OCI-LY1 (cell line): Measurements from ENCODE around the gene SERINC2.

ENCODE experiments used
- H2AFZ ChIP-seq: fragments of 200-600 bp; sonication (generic), shearing (Covaris generic); 2 replicates; pipeline ENCODE4 v1.6.0; 2014; ENCODE audit warnings: antibody characterized with exemption, mild to moderate bottlenecking, low read length
- H3F3A ChIP-seq: fragments of 200-600 bp; sonication (generic), shearing (Covaris generic); 2 replicates; pipeline ENCODE4 v1.6.0; 2014; ENCODE audit warnings: mild to moderate bottlenecking, antibody characterized with exemption, low read length, moderate library complexity; ENCODE audit not compliant: insufficient read depth
- H3K27ac ChIP-seq: fragments of 200-600 bp; sonication (generic); 2 replicates; pipeline ENCODE4 v1.5.1; 2014; ENCODE audit warnings: low read length, mixed run types, mild to moderate bottlenecking, low read depth; ENCODE audit not compliant: poor library complexity, severe bottlenecking
- H3K27me3 ChIP-seq: fragments of 200-600 bp; sonication (generic); 2 replicates; pipeline ENCODE4 v1.6.0; 2014; ENCODE audit warnings: antibody characterized with exemption, mild to moderate bottlenecking, low read length, moderate library complexity; ENCODE audit not compliant: insufficient read depth
- H3K36me3 ChIP-seq: fragments of 200-600 bp; sonication (generic); 2 replicates; pipeline ENCODE4 v1.6.1; 2014; ENCODE audit warnings: mild to moderate bottlenecking, antibody characterized with exemption, low read length, moderate library complexity, mixed read lengths; ENCODE audit not compliant: insufficient read depth
- H3K4me1 ChIP-seq: fragments of 200-600 bp; sonication (generic); 2 replicates; pipeline ENCODE4 v1.5.1; 2014; ENCODE audit warnings: mild to moderate bottlenecking, low read length, moderate library complexity; ENCODE audit not compliant: insufficient read depth, severe bottlenecking
- H3K4me2 ChIP-seq: fragments of 200-600 bp; sonication (generic), shearing (Covaris generic); 2 replicates; pipeline ENCODE4 v1.6.1; 2014; ENCODE audit warnings: low read length
- H3K4me3 ChIP-seq: fragments of 200-600 bp; sonication (generic); 2 replicates; pipeline ENCODE4 v1.5.1; 2014; ENCODE audit warnings: low read length, low read depth, mild to moderate bottlenecking, mixed read lengths; ENCODE audit not compliant: poor library complexity, severe bottlenecking
- H3K79me2 ChIP-seq: fragments of 200-600 bp; shearing (Covaris generic); 2 replicates; pipeline ENCODE4 v1.6.1; 2016; ENCODE audit warnings: mixed run types, low read length, mixed read lengths; ENCODE audit not compliant: insufficient read depth
- H3K9ac ChIP-seq: fragments of 200-600 bp; sonication (generic), shearing (Covaris generic); 2 replicates; pipeline ENCODE4 v1.6.1; 2014; ENCODE audit warnings: mild to moderate bottlenecking, low read length, mixed read lengths
- H3K9me2 ChIP-seq: fragments of 200-600 bp; sonication (generic), shearing (Covaris generic); 2 replicates; pipeline ENCODE4 v1.6.1; 2014; ENCODE audit warnings: low read depth, mild to moderate bottlenecking, low read length, mixed read lengths
- H3K9me3 ChIP-seq: fragments of 200-600 bp; shearing (Covaris generic); 2 replicates; pipeline ENCODE4 v1.6.1; 2014; ENCODE audit warnings: low read length, mixed read lengths
- H4K20me1 ChIP-seq: fragments of 200-600 bp; sonication (generic), shearing (Covaris generic); 2 replicates; pipeline ENCODE4 v1.6.0; 2016; ENCODE audit warnings: mild to moderate bottlenecking, low read length; ENCODE audit not compliant: insufficient read depth
- EZH2 ChIP-seq: fragments of 200-600 bp; sonication (generic), shearing (Covaris generic); IDR thresholded peaks from 2 replicates; pipeline ENCODE4 v1.8.0; 2017; ENCODE audit warnings: borderline replicate concordance, mixed run types, mild to moderate bottlenecking, antibody characterized with exemption, low read length, moderate library complexity, mixed read lengths
- TF ChIP-seq, protein P1 (sequence below): fragments of 200-600 bp; sonication (generic), shearing (Covaris generic); IDR thresholded peaks from 2 replicates; pipeline ENCODE4 v1.5.1; 2017; ENCODE audit warnings: mild to moderate bottlenecking, antibody characterized with exemption, low read length, moderate library complexity, mixed read lengths

The SERINC2 gene

DNA sequence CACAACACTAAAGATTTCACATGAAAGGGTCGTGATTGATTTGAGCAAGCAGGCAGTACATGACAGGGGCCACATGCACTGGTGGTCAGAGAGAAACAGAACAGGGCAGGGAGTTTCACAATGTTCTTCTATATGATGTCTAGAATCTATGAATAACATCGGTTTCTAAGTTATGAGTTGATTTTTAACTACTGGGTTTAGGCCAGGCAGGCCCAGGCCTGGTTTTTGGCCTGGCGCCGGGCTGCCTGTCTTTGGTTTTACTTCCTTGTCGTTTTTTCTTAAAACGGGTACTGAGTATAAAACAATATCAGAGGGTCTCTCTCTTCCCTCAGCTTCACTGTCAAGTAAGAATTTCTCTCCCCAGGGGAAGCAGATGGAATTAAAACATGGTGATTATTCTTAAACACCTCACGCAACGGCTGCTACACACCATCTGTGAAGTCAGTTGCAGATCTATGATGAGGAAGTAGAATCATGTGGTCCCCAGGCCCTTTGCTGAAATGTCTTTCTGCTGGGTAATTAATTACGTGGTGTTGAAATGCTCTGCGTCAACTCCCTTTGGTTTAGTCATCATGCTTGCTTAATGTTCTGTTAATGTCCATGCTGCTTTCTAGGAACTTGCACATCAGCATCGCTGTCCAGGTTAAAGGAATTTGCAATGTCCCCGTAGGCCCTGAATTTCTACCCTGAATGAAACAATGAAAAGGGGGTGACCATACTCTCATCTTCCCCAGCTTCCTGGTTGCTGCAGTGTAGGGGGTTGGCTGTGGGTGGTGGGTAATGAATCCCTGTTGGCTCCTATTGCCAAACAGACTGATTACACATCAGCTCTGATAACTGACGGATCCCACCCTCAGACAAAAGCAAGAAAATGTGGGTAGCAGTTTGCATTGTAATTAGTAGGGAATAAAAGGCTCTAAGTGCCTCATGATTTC is 70.3 kb downstream of the SERINC2 start:
- peaks cover 25% of the 10 kb centered on the region for H3K4me1 ChIP-seq
- H3K9ac ChIP-seq = peak overlapping the region; percentile 49
- H3K27me3 ChIP-seq = no peaks in the 10 kb centered on the region
- peaks cover 10% of the 10 kb centered on the region; the same call in 1 of the 2 replicates for H3K9me3 ChIP-seq
- H2AFZ ChIP-seq = peak overlapping the region; percentile 11; the same call in 1 of the 2 replicates
- H3K36me3 ChIP-seq = no peaks in the 10 kb centered on the region
- H3K4me3 ChIP-seq = no peak overlapping the region
- no peaks in the 10 kb centered on the region for H3F3A ChIP-seq
- no peaks in the 10 kb centered on the region for H3K9me2 ChIP-seq
- peak overlapping the region; percentile 91 for H3K27ac ChIP-seq
- TF ChIP-seq, protein P1, sequence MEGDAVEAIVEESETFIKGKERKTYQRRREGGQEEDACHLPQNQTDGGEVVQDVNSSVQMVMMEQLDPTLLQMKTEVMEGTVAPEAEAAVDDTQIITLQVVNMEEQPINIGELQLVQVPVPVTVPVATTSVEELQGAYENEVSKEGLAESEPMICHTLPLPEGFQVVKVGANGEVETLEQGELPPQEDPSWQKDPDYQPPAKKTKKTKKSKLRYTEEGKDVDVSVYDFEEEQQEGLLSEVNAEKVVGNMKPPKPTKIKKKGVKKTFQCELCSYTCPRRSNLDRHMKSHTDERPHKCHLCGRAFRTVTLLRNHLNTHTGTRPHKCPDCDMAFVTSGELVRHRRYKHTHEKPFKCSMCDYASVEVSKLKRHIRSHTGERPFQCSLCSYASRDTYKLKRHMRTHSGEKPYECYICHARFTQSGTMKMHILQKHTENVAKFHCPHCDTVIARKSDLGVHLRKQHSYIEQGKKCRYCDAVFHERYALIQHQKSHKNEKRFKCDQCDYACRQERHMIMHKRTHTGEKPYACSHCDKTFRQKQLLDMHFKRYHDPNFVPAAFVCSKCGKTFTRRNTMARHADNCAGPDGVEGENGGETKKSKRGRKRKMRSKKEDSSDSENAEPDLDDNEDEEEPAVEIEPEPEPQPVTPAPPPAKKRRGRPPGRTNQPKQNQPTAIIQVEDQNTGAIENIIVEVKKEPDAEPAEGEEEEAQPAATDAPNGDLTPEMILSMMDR = no peak
- no peak for TF ChIP-seq EZH2
- H3K79me2 ChIP-seq = no peaks in the 10 kb centered on the region
- H4K20me1 ChIP-seq = no peaks in the 10 kb centered on the region
- H3K4me2 ChIP-seq = peak overlapping the region; percentile 32
